HepG2 (cell line): ENCODE results near the gene BPIFA1. TPM values are rescaled to one million over a fixed set of nuclear protein-coding genes. Genes with fewer than 3 reads are reported as not detected.
A peak's percentile ranks its signal among the peaks of the same experiment; 100 is the strongest.

Source experiments
- ATF1 ChIP-seq: IDR thresholded peaks from 2 replicates; pipeline ENCODE4 v1.6.1; 2016; ENCODE audit warnings: mild to moderate bottlenecking, control low read depth
- BCL6 ChIP-seq: IDR thresholded peaks from 2 replicates; pipeline ENCODE4 v1.6.1; 2016; ENCODE audit warnings: missing genetic modification reagents, missing compliant biosample characterization
- BCLAF1 ChIP-seq: fragments of 450-650 bp; IDR thresholded peaks from 2 replicates; pipeline ENCODE4 v1.6.1; 2017; ENCODE audit warnings: mild to moderate bottlenecking
- KDM5A ChIP-seq: fragments of 200-600 bp; sonication (generic); IDR thresholded peaks from 2 replicates; pipeline ENCODE4 v1.7.0; 2018; ENCODE audit warnings: antibody characterized with exemption, mild to moderate bottlenecking, low read length, borderline replicate concordance
- MAF1 ChIP-seq: sonication (generic); formaldehyde crosslinking; IDR thresholded peaks from 2 replicates; pipeline ENCODE4 v1.5.0; 2020; ENCODE audit warnings: missing genetic modification reagents, borderline replicate concordance
- RBFOX2 ChIP-seq: fragments of 200-400 bp; formaldehyde crosslinking; IDR thresholded peaks from 2 replicates; pipeline ENCODE4 v1.6.1; 2017; ENCODE audit warnings: low read depth, mild to moderate bottlenecking, low read length
- TBX2 ChIP-seq: sonication (generic); formaldehyde crosslinking; IDR thresholded peaks from 2 replicates; pipeline ENCODE4 v1.5.0; 2020; ENCODE audit warnings: missing genetic modification reagents, mild to moderate bottlenecking, borderline replicate concordance
- ZNF407 ChIP-seq: sonication (generic); formaldehyde crosslinking; IDR thresholded peaks from one replicate; pipeline ENCODE4 v1.5.1; 2020; ENCODE audit warnings: mild to moderate bottlenecking, missing genetic modification reagents; ENCODE audit errors: not compliant biosample characterization
- ZNF557 ChIP-seq: sonication (generic); formaldehyde crosslinking; IDR thresholded peaks from 2 replicates; pipeline ENCODE4 v1.4.0; 2020; ENCODE audit warnings: missing genetic modification reagents
- polyA plus RNA-seq, 8 experiments: library from polyadenylated mRNA; depleted of rRNA in 3 of 8; stranded (reverse) in 7 of 8; unstranded in 1 of 8; fragments of >200 nt; fragmentation: Illumina TruSeq in 4 of 8; extraction: Trizol in 4 of 8; gene quantifications; 2 replicates each; pipeline versions ENCODE4 v1.2.1 to v1.2.3, GENCODE V29; 2011 to 2016; ENCODE audit warnings: low read depth in 4 of 8, missing spikeins in 1 of 8, mixed read lengths in 1 of 8; ENCODE audit not compliant: insufficient read depth in 1 of 8
- total RNA-seq, 5 experiments: library from RNA; depleted of rRNA; stranded (reverse); fragments of >200 nt; fragmentation: Illumina TruSeq; extraction: Trizol; gene quantifications; 2 replicates each; pipeline ENCODE4 v1.2.3, GENCODE V29; 2016; ENCODE audit warnings: low read depth in 1 of 5
- TF ChIP-seq, protein P1 (sequence below): sonication (generic); formaldehyde crosslinking; IDR thresholded peaks from 2 replicates; pipeline ENCODE4 v1.8.1; 2023; ENCODE audit warnings: mild to moderate bottlenecking, missing genetic modification reagents
- TF ChIP-seq, protein P2 (sequence below): sonication (generic); formaldehyde crosslinking; IDR thresholded peaks from 2 replicates; pipeline ENCODE4 v1.4.0; 2020; ENCODE audit warnings: missing genetic modification reagents, borderline replicate concordance

The BPIFA1 gene
- total and polyA plus RNA-seq, 2 of the 13 experiments (the other 11 are each of a cell fraction or from before 2014, with no cell fraction given), result not detected

GRCh38 chr20:33277471-33278441 is 42.0 kb downstream of the BPIFA1 start (continued):
- no peak for TF ChIP-seq BCLAF1
- TF ChIP-seq TBX2 (CRISPR knock-in tag), result peak; percentile 88
- TF ChIP-seq ATF1, result no peak
- no peak for TF ChIP-seq ZNF557 (CRISPR knock-in tag)
- peak; percentile 77 for TF ChIP-seq BCL6 (CRISPR knock-in tag)
- TF ChIP-seq KDM5A, result no peak
- TF ChIP-seq MAF1 (CRISPR knock-in tag), result no peak
- TF ChIP-seq RBFOX2, result no peak
- TF ChIP-seq, protein P1, sequence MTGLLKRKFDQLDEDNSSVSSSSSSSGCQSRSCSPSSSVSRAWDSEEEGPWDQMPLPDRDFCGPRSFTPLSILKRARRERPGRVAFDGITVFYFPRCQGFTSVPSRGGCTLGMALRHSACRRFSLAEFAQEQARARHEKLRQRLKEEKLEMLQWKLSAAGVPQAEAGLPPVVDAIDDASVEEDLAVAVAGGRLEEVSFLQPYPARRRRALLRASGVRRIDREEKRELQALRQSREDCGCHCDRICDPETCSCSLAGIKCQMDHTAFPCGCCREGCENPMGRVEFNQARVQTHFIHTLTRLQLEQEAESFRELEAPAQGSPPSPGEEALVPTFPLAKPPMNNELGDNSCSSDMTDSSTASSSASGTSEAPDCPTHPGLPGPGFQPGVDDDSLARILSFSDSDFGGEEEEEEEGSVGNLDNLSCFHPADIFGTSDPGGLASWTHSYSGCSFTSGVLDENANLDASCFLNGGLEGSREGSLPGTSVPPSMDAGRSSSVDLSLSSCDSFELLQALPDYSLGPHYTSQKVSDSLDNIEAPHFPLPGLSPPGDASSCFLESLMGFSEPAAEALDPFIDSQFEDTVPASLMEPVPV, result peak; percentile 77; the same call in 1 of the 2 replicates
- TF ChIP-seq, protein P2, sequence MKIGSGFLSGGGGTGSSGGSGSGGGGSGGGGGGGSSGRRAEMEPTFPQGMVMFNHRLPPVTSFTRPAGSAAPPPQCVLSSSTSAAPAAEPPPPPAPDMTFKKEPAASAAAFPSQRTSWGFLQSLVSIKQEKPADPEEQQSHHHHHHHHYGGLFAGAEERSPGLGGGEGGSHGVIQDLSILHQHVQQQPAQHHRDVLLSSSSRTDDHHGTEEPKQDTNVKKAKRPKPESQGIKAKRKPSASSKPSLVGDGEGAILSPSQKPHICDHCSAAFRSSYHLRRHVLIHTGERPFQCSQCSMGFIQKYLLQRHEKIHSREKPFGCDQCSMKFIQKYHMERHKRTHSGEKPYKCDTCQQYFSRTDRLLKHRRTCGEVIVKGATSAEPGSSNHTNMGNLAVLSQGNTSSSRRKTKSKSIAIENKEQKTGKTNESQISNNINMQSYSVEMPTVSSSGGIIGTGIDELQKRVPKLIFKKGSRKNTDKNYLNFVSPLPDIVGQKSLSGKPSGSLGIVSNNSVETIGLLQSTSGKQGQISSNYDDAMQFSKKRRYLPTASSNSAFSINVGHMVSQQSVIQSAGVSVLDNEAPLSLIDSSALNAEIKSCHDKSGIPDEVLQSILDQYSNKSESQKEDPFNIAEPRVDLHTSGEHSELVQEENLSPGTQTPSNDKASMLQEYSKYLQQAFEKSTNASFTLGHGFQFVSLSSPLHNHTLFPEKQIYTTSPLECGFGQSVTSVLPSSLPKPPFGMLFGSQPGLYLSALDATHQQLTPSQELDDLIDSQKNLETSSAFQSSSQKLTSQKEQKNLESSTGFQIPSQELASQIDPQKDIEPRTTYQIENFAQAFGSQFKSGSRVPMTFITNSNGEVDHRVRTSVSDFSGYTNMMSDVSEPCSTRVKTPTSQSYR (CRISPR knock-in tag), result peak; percentile 71; the same call in 1 of the 2 replicates
- TF ChIP-seq ZNF407 (CRISPR knock-in tag), result peak; percentile 87
